A673 (cell line): Measurements from ENCODE around the gene OBSCN. TPM values are rescaled to one million over a fixed set of nuclear protein-coding genes. Genes with fewer than 3 reads are reported as not detected.

Experiments
- BruUV-seq: library from RNA; stranded (reverse); fragments of 400-500 nt; replicated peaks from 2 replicates; lab custom pipeline; 2021; lab: Mats Ljungman, UMichigan
- CTCF ChIA-PET: fragments of 300-600 bp; sonication (Branson Sonifier 250); formaldehyde crosslinking; loops from one replicate; lab custom pipeline; 2022; ENCODE audit warnings: antibody characterized with exemption; lab: Charles Lee
- POLR2A ChIA-PET: fragments of 300-600 bp; sonication (Branson Sonifier 250); formaldehyde crosslinking; loops from one replicate; lab custom pipeline; 2022; ENCODE audit warnings: antibody characterized with exemption; ENCODE audit not compliant: low non-redundant PET; lab: Charles Lee
- DNase-seq: peaks from one replicate; pipeline ENCODE4 v3.0.0-alpha.2; 2015; ENCODE audit warnings: low spot score
- H3K27ac ChIP-seq: fragments of 200-600 bp; sonication (generic); 2 replicates; pipeline ENCODE4 v1.5.1; 2016; ENCODE audit warnings: mixed run types, low read depth, mild to moderate bottlenecking, mixed read lengths, antibody characterized with exemption, low read length; ENCODE audit not compliant: poor library complexity, severe bottlenecking
- H3K27me3 ChIP-seq: fragments of 200-600 bp; sonication (generic); replicated peaks from 2 replicates; pipeline ENCODE4 v1.6.1; 2017; ENCODE audit warnings: mixed run types, low read depth, mild to moderate bottlenecking, mixed read lengths, antibody characterized with exemption, low read length; ENCODE audit not compliant: insufficient read depth, poor library complexity
- H3K36me3 ChIP-seq: fragments of 200-600 bp; sonication (generic); 2 replicates; pipeline ENCODE4 v1.6.1; 2016; ENCODE audit warnings: mixed run types, mild to moderate bottlenecking, mixed read lengths, antibody characterized with exemption, low read length; ENCODE audit not compliant: insufficient read depth, poor library complexity, severe bottlenecking
- H3K4me1 ChIP-seq: fragments of 200-600 bp; sonication (generic); 2 replicates; pipeline ENCODE4 v1.6.1; 2017; ENCODE audit warnings: mixed run types, mild to moderate bottlenecking, mixed read lengths, antibody characterized with exemption, low read length; ENCODE audit not compliant: insufficient read depth, poor library complexity, severe bottlenecking
- H3K4me3 ChIP-seq: fragments of 200-600 bp; sonication (generic); 2 replicates; pipeline ENCODE4 v1.5.1; 2016; ENCODE audit warnings: low read depth, mixed run types, mild to moderate bottlenecking, mixed read lengths, low read length; ENCODE audit not compliant: poor library complexity, severe bottlenecking
- H3K9me3 ChIP-seq: fragments of 200-600 bp; sonication (generic); 2 replicates; pipeline ENCODE4 v1.6.1; 2016; ENCODE audit warnings: mixed run types, low read depth, mild to moderate bottlenecking, mixed read lengths, antibody characterized with exemption, low read length; ENCODE audit not compliant: poor library complexity, severe bottlenecking
- EZH2 ChIP-seq: fragments of 200-600 bp; sonication (generic); IDR thresholded peaks from 2 replicates; pipeline ENCODE4 v1.6.1; 2017; ENCODE audit warnings: borderline replicate concordance, low read depth, mild to moderate bottlenecking, mixed read lengths, antibody characterized with exemption, low read length; ENCODE audit not compliant: poor library complexity, severe bottlenecking
- intact Hi-C: fragments of 100-400 bp; cut with micrococcal nuclease; formaldehyde crosslinking; loops from one replicate; pipeline ENCODE4 v1.10.0; 2022; ENCODE audit not compliant: unreplicated experiment
- total RNA-seq: library from RNA; stranded (reverse); gene quantifications from 2 replicates; pipeline ENCODE4 v1.2.3, GENCODE V29; 2021
- TF ChIP-seq, protein P1 (sequence below): fragments of 300-800, 200-600 bp; sonication (generic); conservative IDR thresholded peaks from 2 replicates; pipeline ENCODE4 v1.5.1; 2017; ENCODE audit warnings: low read depth, mild to moderate bottlenecking, antibody characterized with exemption, low read length, moderate library complexity, mixed read lengths

OBSCN gene
- total RNA-seq, 1 experiment from 2014 or later = 37.7 TPM

DNA sequence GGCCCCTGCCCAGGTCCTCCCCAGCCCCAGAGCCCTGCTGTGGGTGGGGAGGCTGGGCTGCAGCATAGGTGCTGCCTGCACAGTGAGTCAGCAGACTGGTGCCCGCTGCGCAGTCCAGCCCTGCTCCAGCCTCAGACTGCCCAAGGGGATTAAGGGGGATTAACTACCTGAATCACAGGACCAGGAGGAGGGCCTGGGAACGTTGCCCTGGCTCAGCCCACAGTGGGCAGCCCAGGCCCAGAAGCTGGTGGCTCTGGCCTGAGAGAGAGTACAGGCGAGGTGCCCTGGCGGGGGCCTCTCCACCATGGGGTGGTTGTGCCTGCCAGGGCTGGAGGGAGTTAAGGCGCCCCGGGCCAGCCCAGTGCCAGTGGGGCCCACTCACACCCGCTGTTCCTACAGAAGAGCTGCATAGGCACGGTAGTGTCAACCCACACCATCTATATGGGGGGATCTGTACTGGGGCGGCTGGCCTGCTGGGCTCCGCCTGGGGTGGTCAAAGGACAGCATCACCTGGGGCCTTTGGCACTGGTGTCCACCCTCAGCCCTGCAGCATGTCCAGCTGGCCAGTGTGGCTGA lies 2.3 kb downstream of the OBSCN start:
- POLR2A ChIA-PET = no interaction called here
- CTCF ChIA-PET = no interaction called here
- no TSS peak for BruUV-seq
- Histone ChIP-seq H3K4me3 (no peak overlapping the region), H3K4me1 (peaks cover 3% of the 10 kb centered on the region), H3K27me3 (no peaks in the 10 kb centered on the region), H3K27ac (no peak overlapping the region), H3K9me3 (no peaks in the 10 kb centered on the region), H3K36me3 (no peaks in the 10 kb centered on the region)
- DNase-seq = no peak
- intact Hi-C loops = no loop called here
- TF ChIP-seq, protein P1, sequence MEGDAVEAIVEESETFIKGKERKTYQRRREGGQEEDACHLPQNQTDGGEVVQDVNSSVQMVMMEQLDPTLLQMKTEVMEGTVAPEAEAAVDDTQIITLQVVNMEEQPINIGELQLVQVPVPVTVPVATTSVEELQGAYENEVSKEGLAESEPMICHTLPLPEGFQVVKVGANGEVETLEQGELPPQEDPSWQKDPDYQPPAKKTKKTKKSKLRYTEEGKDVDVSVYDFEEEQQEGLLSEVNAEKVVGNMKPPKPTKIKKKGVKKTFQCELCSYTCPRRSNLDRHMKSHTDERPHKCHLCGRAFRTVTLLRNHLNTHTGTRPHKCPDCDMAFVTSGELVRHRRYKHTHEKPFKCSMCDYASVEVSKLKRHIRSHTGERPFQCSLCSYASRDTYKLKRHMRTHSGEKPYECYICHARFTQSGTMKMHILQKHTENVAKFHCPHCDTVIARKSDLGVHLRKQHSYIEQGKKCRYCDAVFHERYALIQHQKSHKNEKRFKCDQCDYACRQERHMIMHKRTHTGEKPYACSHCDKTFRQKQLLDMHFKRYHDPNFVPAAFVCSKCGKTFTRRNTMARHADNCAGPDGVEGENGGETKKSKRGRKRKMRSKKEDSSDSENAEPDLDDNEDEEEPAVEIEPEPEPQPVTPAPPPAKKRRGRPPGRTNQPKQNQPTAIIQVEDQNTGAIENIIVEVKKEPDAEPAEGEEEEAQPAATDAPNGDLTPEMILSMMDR = no peak
- no peak for TF ChIP-seq EZH2

DNA sequence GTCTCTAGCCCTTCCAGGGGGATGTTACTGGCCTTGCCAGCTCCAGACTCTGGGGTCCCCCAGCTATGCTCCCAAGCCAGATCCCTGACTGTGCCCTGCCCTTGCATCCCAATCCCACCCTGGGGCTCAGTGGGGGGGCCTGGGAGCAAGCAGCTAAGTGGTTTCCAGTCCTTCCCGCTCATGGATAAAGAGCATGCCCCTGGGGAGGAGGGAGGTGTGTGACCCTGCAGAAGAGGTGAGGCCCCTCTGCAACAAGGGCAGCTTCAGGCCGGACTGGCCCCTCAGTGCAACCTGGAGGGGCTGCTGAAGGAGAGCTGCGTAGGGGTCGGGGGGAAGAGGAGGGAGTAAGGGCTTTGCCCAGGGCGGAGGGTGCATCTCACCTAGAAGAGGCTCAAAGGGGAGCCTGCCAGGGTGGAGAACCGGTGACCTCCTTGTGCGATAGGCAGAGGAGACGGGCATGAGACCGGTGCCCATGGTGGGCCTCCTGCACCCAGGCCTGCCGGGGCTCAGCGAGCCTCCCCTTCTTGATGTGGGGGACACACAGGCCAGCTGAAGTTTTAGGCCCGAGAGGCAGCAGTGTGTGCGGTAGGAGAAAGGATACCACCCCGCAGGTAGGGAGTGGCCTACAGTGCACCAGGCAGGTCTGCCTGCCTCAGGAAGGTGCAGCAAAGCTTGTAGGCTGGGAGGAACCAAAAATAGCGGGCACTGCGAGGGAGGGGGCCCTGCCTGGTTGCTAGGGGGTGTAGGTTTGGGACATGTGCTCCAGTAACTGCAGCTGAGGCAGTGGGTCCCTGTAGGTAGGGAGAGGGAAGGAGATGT lies 3.1 kb downstream of the OBSCN start:
- H3K4me3 ChIP-seq = no peak overlapping the region
- H3K27ac ChIP-seq = no peak overlapping the region
- no TSS peak for BruUV-seq
- H3K27me3 ChIP-seq = no peaks in the 10 kb centered on the region
- H3K36me3 ChIP-seq = no peaks in the 10 kb centered on the region
- no peak for TF ChIP-seq EZH2
- H3K9me3 ChIP-seq = no peaks in the 10 kb centered on the region
- ChIA-PET CTCF (no interaction called here), POLR2A (no interaction called here)
- DNase-seq = no peak
- peaks cover 3% of the 10 kb centered on the region for H3K4me1 ChIP-seq
- intact Hi-C loops = no loop called here

DNA sequence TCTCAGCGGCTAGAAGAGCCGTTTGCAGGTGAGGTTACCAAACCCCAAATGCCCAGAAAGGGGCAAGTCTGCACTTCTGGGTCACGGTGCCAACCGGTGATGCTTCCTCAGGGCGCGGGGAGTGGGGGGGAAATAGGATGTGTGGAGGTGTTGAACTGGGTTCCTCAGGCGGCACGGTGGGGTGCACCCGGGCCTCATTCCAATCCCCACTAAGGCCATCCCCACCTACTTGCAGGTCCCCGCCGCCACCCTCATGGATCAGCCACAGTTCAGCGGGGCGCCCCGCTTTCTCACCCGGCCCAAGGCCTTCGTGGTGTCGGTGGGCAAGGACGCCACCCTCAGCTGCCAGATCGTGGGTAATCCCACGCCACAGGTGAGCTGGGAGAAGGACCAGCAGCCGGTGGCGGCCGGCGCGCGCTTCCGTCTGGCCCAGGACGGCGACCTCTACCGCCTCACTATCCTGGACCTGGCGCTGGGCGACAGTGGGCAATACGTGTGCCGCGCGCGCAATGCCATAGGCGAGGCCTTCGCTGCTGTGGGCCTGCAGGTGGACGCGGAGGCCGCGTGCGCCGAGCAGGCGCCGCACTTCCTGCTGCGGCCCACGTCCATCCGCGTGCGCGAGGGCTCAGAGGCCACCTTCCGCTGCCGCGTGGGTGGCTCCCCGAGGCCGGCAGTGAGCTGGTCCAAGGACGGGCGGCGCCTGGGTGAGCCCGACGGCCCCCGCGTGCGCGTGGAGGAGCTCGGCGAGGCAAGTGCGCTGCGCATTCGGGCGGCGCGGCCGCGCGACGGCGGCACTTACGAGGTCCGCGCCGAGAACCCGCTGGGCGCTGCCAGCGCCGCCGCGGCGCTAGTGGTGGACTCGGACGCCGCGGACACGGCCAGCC lies 3.9 kb downstream of the OBSCN start:
- Histone ChIP-seq H3K36me3 (no peaks in the 10 kb centered on the region), H3K4me3 (no peak overlapping the region), H3K9me3 (no peaks in the 10 kb centered on the region), H3K27ac (no peak overlapping the region), H3K4me1 (peaks cover 3% of the 10 kb centered on the region), H3K27me3 (no peaks in the 10 kb centered on the region)
- TF ChIP-seq EZH2 = no peak
- TF ChIP-seq, protein P1 = no peak
- no peak for DNase-seq
- ChIA-PET CTCF (no interaction called here), POLR2A (no interaction called here)
- intact Hi-C loops = no loop called here
- no TSS peak for BruUV-seq
